NOMO-1 treated with dmso at 0.1 percent for 144 hours (cell line): ENCODE data around the gene BMPR1B.

ENCODE experiments used
- DNase-seq: peaks from one replicate; lab custom pipeline; 2025; ENCODE audit not compliant: unreplicated experiment; lab: John Stamatoyannopoulos, UW

BMPR1B gene

GRCh38 chr4:94947681-94948108, 189.9 kb downstream of the BMPR1B start:
- no peak for DNase-seq

- DNase-seq: no peak
Measured at GRCh38 chr4:94954251-94954650, 196.5 kb downstream of the BMPR1B start.

GRCh38 chr4:94957030-94957429, 199.3 kb downstream of the BMPR1B start:
- no peak for DNase-seq

- DNase-seq: no peak
Measured at GRCh38 chr4:94959307-94959706, 201.6 kb downstream of the BMPR1B start.

GRCh38 chr4:94960708-94961107, 203.0 kb downstream of the BMPR1B start:
- DNase-seq: no peak

- DNase-seq: no peak
Measured at GRCh38 chr4:94961420-94961819, 203.7 kb downstream of the BMPR1B start.

GRCh38 chr4:94962484-94962883, 204.7 kb downstream of the BMPR1B start:
- no peak for DNase-seq

GRCh38 chr4:94965852-94966251, 208.1 kb downstream of the BMPR1B start:
- no peak for DNase-seq

GRCh38 chr4:94968493-94968892, 210.7 kb downstream of the BMPR1B start:
- no peak for DNase-seq

- no peak for DNase-seq
Measured at GRCh38 chr4:94970650-94971049, 212.9 kb downstream of the BMPR1B start.

- no peak for DNase-seq
Measured at GRCh38 chr4:94974773-94975172, 217.0 kb downstream of the BMPR1B start.

GRCh38 chr4:94976371-94977011, 218.7 kb downstream of the BMPR1B start:
- DNase-seq: no peak

- no peak for DNase-seq
Measured at GRCh38 chr4:94978904-94979303, 221.1 kb downstream of the BMPR1B start.

- DNase-seq: no peak
Measured at GRCh38 chr4:94979621-94980020, 221.9 kb downstream of the BMPR1B start.

GRCh38 chr4:94995684-94996394, 238.1 kb downstream of the BMPR1B start:
- no peak for DNase-seq

- no peak for DNase-seq
Measured at GRCh38 chr4:95000076-95000648, 242.4 kb downstream of the BMPR1B start.

GRCh38 chr4:95004912-95005311, 247.2 kb downstream of the BMPR1B start:
- no peak for DNase-seq

- DNase-seq: no peak
Measured at GRCh38 chr4:95007998-95008397, 250.2 kb downstream of the BMPR1B start.

- no peak for DNase-seq
Measured at GRCh38 chr4:95013236-95013635, 255.5 kb downstream of the BMPR1B start.

- DNase-seq: no peak
Measured at GRCh38 chr4:95014068-95014467, 256.3 kb downstream of the BMPR1B start.

- DNase-seq: no peak
Measured at GRCh38 chr4:95017305-95018064, 259.7 kb downstream of the BMPR1B start.

- DNase-seq: no peak
Measured at GRCh38 chr4:95018785-95019184, 261.0 kb downstream of the BMPR1B start.
